ENCODE data around the gene KBTBD4.

Gene KBTBD4

DNA sequence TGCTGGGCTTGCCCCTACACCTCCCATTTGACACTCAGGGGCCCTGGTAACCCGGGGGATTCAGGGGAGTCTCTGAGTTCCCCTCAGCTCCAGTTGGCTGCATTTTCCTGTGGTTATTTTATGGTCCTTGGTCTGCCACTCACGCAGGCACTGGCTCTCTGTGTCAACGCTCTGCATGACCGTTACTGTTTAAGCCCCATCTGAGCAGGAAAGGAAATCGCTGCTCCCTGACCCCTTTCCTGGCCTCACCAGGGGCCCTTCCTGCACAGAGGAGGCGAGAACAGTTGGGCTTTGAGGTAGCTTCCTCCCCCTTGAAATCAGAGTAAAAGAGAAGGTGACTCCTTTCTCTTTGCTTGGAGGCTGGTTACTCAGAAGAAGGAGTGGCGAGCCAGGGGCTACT, 13.0 kb upstream of the KBTBD4 start:
- TF ChIP-seq, protein P1, sequence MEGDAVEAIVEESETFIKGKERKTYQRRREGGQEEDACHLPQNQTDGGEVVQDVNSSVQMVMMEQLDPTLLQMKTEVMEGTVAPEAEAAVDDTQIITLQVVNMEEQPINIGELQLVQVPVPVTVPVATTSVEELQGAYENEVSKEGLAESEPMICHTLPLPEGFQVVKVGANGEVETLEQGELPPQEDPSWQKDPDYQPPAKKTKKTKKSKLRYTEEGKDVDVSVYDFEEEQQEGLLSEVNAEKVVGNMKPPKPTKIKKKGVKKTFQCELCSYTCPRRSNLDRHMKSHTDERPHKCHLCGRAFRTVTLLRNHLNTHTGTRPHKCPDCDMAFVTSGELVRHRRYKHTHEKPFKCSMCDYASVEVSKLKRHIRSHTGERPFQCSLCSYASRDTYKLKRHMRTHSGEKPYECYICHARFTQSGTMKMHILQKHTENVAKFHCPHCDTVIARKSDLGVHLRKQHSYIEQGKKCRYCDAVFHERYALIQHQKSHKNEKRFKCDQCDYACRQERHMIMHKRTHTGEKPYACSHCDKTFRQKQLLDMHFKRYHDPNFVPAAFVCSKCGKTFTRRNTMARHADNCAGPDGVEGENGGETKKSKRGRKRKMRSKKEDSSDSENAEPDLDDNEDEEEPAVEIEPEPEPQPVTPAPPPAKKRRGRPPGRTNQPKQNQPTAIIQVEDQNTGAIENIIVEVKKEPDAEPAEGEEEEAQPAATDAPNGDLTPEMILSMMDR (IDR thresholded peaks at IDR 0.05; ENCODE audit: low read depth, low read length) = no peak
- DNase-seq (ENCODE audit: extremely low read depth, low read depth) = no peak

GRCh38 chr11:47589977-47590861, 11.4 kb upstream of the KBTBD4 start:
- TF ChIP-seq, protein P1 (IDR thresholded peaks at IDR 0.05; ENCODE audit: low read depth, low read length) = no peak

GRCh38 chr11:47589584-47589976, 10.8 kb upstream of the KBTBD4 start:
- no peak for DNase-seq (ENCODE audit: extremely low read depth, low read depth)
- TF ChIP-seq, protein P1 (IDR thresholded peaks at IDR 0.05; ENCODE audit: low read depth, low read length) = no peak

More at GRCh38 chr11:47589977-47590861, 11.4 kb upstream of the KBTBD4 start:
- no peak for DNase-seq (ENCODE audit: extremely low read depth, low read depth)

DNA sequence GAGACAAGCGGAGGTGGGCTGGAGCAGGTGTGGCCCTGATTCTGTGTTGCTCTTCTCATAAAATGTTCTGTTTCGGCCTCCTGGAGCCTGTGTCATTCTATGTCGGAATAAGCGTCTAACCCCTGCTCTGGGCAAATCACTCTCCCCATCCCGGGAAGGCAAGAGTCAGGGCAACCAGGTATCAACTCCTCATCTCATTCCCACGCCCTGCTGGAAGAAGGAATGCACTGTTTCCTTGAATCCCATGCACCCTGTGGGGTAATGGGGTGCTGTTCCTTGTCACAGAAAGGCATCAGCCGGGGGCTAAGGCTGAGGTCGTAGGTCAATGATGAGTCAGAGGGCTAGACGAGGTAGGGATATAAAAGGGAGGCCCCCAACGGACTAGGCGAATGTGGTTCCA, 10.3 kb upstream of the KBTBD4 start:
- TF ChIP-seq, protein P1 (IDR thresholded peaks at IDR 0.05; ENCODE audit: low read depth, low read length) = no peak
- no peak for DNase-seq (ENCODE audit: extremely low read depth, low read depth)

DNA sequence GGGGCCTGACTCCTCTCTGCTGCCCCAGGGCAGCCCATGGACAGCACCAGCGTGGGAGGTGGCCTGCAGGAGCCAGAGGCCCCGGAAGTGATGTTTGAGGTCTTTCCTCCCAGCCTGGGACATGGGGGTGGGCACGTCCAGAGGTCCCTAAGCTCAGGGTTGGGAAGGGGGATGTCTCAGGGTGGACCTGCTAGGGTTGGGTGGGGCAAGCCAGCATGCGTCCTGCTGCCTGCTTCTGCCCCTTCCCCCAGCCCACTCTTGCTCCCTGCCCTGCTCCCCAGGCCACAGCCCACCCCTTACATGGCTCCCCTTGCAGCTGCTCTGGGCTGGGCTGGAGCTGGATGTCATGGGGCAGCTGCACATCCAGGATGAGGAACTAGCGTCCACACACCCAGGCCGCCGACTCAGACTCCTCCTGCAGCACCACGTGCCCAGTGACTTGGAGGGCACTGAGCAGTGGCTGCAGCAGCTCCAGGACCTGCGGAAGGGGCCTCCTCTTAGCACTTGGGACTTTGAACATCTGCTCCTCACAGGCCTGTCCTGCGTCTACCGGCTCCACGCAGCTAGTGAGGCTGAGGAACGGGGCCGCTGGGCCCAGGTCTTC, 9.1 kb upstream of the KBTBD4 start:
- TF ChIP-seq, protein P1 (IDR thresholded peaks at IDR 0.05; ENCODE audit: low read depth, low read length) = no peak
- no peak for DNase-seq (ENCODE audit: extremely low read depth, low read depth)

DNA sequence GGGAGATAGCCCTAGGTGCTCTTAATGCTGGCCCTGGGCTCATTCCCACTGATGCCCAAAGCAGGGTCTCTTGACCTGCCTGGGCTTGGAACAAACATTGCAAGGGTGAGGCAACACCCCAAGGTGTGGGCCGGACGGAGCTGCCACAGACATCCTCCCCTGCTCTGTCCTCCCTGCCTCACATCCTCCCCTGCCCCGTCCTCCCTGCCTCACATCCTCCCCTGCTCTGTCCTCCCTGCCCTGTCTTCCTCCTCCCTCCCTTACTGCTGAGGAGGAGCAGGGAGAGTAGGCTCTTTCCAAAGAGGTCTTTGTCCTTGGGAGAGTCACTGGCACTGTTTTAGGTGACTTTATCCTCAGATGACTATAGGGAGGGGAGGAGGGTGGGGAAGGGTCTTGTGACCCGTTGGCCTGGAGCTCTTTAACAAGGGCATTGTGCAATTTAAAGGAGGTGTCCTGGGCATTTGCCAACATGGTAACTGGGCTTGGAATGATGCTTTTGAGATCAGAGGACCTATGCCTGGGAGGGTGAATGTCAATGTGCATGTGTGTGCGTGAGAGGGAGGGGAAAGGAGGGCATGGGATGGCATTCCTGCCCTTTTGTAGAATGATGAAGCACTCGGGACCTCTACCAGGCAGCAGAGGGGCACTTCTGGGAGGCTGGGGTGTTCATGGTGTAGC, 8.4 kb upstream of the KBTBD4 start:
- TF ChIP-seq, protein P1 (IDR thresholded peaks at IDR 0.05; ENCODE audit: low read depth, low read length) = no peak
- DNase-seq (ENCODE audit: extremely low read depth, low read depth) = no peak
